Rectal smooth muscle tissue (tissue), 1 donor: ENCODE measurements around the gene BRD1.

Experiments
- H3K27ac ChIP-seq: one replicate; pipeline ENCODE4 v1.7.0; 2013; ENCODE audit warnings: low read depth, low read length, inconsistent platforms
- H3K27me3 ChIP-seq: one replicate; pipeline ENCODE4 v1.7.0; 2013; ENCODE audit warnings: low read length; ENCODE audit not compliant: control insufficient read depth, insufficient read depth
- H3K36me3 ChIP-seq: one replicate; pipeline ENCODE4 v1.7.0; 2013; ENCODE audit warnings: low read length; ENCODE audit not compliant: control insufficient read depth, insufficient read depth
- H3K4me1 ChIP-seq: one replicate; pipeline ENCODE4 v1.7.0; 2013; ENCODE audit warnings: low read length; ENCODE audit not compliant: control insufficient read depth, insufficient read depth
- H3K4me3 ChIP-seq: one replicate; pipeline ENCODE4 v1.7.0; 2013; ENCODE audit warnings: low read length
- H3K9ac ChIP-seq: one replicate; pipeline ENCODE4 v1.7.0; 2013; ENCODE audit warnings: low read length

The BRD1 gene

GRCh38 chr22:49850021-49850911 lies 22.6 kb upstream of the BRD1 start:
- Histone ChIP-seq H3K4me3 (peak overlapping the region; percentile 57), H3K4me1 (no peaks in the 10 kb centered on the region), H3K9ac (no peak overlapping the region), H3K36me3 (no peaks in the 10 kb centered on the region), H3K27me3 (peaks cover 16% of the 10 kb centered on the region), H3K27ac (no peak overlapping the region)

DNA sequence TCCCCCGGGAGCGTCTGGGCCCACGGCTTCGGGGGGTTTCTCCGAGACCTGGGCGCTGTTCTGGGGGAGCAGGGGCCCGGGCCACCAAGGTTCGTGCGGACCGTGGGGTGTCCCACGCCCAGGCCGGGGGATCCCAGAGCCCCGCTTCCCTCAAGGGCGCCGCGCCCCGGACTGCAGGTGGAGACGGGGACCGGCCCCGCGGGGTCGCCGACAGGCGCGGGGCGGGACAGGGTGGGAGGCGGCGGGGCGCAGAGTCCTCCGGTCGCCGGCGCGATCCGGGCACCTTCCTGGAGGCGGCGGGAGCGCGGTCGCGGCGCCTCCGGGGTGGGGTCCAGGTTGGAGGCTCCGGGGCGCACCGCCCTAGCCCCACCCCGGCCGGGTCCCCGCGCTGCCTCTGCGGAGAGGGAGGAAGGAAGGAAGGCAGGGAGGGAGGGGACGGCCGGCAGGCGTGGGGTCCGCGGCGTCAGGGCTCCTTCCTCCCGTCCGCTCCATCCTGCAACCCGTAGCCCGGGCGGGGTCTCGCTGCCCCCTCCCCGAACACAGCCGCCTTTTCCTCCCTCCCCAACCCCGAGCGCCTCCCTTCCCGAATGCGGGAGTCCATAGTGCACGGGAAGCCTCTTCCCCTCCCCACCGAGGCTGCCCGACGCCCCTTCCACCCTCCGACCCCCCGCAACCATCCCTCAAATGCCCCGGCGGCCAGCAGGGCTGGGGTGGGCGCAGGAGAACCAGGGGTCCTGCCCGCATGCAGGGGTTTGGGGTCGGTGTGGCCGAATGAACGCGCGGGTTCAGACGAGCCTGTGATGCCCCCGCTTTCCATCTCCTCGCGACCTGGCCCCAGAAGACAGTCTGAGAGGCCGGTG lies 21.7 kb upstream of the BRD1 start:
- Histone ChIP-seq H3K4me1 (no peaks in the 10 kb centered on the region), H3K36me3 (no peaks in the 10 kb centered on the region), H3K27me3 (peaks cover 16% of the 10 kb centered on the region), H3K27ac (no peak overlapping the region), H3K9ac (no peak overlapping the region), H3K4me3 (peak overlapping the region; percentile 57)

GRCh38 chr22:49848690-49849160 lies 21.1 kb upstream of the BRD1 start:
- H3K36me3 ChIP-seq, result no peaks in the 10 kb centered on the region
- H3K9ac ChIP-seq, result no peak overlapping the region
- peak overlapping the region; percentile 57 for H3K4me3 ChIP-seq
- H3K27ac ChIP-seq, result no peak overlapping the region
- H3K27me3 ChIP-seq, result peaks cover 16% of the 10 kb centered on the region
- no peaks in the 10 kb centered on the region for H3K4me1 ChIP-seq

- H3K4me1 ChIP-seq, result no peaks in the 10 kb centered on the region
- peaks cover 16% of the 10 kb centered on the region for H3K27me3 ChIP-seq
- H3K4me3 ChIP-seq, result peak overlapping the region; percentile 57
- no peaks in the 10 kb centered on the region for H3K36me3 ChIP-seq
- no peak overlapping the region for H3K27ac ChIP-seq
- H3K9ac ChIP-seq, result no peak overlapping the region
Observed at GRCh38 chr22:49847751-49848689, 20.3 kb upstream of the BRD1 start.

GRCh38 chr22:49845666-49846459 lies 18.2 kb upstream of the BRD1 start:
- H3K4me3 ChIP-seq, result no peak overlapping the region
- H3K27me3 ChIP-seq, result peaks cover 16% of the 10 kb centered on the region
- H3K36me3 ChIP-seq, result no peaks in the 10 kb centered on the region
- no peak overlapping the region for H3K27ac ChIP-seq
- no peaks in the 10 kb centered on the region for H3K4me1 ChIP-seq
- H3K9ac ChIP-seq, result no peak overlapping the region

GRCh38 chr22:49845241-49845640 lies 17.6 kb upstream of the BRD1 start:
- Histone ChIP-seq H3K4me1 (no peaks in the 10 kb centered on the region), H3K36me3 (no peaks in the 10 kb centered on the region), H3K4me3 (no peak overlapping the region), H3K27ac (no peak overlapping the region), H3K27me3 (peaks cover 14% of the 10 kb centered on the region), H3K9ac (no peak overlapping the region)

GRCh38 chr22:49838771-49839717 lies 11.4 kb upstream of the BRD1 start:
- Histone ChIP-seq H3K4me3 (no peak overlapping the region), H3K27me3 (no peaks in the 10 kb centered on the region), H3K9ac (no peak overlapping the region), H3K27ac (no peak overlapping the region), H3K36me3 (no peaks in the 10 kb centered on the region), H3K4me1 (no peaks in the 10 kb centered on the region)

DNA sequence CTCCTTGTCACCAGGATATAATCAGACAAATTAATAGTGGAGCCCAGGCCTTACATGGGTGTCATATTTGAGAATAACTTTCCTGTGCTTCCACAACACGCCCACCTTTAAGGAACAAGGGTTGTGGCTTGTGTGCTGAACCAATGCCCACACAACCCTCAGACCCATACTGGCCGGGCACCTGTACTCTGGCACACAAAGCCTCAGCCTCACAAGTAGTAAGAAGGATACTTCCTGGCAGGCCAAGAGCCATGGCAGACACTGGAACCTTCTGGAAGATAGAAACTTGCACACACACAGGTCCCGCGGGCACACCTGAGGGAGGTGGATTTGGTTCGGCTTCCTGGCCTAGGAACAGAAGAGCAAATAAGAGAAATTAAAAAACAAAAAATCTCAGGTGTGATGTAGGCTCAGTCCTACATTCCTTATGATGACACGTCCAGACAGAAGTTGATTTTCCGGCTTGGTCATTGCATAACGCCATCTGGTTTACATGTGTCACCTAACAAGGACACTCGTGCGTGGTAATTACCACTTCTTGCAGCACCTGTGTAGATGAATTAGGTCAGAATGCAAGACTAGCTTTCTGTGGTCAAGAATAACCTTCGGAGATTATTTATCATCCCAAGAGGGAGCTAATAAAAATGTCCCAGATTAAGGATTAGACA lies 5.8 kb upstream of the BRD1 start:
- no peak overlapping the region for H3K9ac ChIP-seq
- H3K4me3 ChIP-seq, result no peak overlapping the region

DNA sequence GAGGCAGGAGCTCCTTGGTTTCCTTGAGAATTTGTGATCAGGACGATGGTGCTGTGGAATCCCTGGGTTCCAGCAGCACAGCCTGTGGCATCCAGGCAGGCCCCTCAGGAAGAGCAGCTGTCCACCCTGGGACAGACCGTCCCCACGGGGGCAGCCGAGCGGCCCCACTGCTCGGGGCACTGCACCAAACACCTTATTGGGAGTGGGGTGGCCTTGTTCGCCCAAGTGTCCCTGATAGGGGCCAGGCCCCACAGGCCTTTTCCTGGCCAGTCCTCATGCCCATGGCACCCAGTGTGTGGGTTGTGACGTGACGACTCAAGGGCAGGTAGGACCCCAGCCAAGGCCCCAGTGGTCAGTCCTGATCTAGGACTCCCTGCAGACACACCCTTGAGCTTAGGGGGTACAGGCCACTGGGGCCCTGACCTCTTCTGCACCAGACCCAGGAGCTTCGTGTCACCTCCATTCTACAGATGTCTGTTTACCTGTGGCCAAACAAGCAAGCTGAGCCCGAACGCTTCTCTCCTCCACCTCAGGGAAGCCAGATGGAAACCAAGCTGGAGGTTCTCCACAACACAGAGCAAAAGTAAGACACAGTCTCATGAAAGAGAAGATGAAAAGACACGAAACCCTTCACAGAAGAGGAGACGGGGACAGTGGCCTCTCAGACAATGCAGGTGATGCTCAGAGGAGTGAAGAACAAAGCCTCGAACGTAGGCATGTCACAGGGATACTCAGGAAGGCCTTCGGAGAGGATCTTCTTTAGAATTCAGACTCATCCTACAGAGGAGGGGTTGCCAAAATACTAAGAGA lies 1.6 kb upstream of the BRD1 start:
- peaks cover 2% of the 10 kb centered on the region for H3K36me3 ChIP-seq
- H3K27ac ChIP-seq, result no peak overlapping the region
- H3K4me1 ChIP-seq, result peaks cover 14% of the 10 kb centered on the region
- no peaks in the 10 kb centered on the region for H3K27me3 ChIP-seq
- H3K9ac ChIP-seq, result no peak overlapping the region
- H3K4me3 ChIP-seq, result no peak overlapping the region

More for the DNA sequence above, 5.8 kb upstream of the BRD1 start:
- Histone ChIP-seq H3K36me3 (no peaks in the 10 kb centered on the region), H3K4me1 (no peaks in the 10 kb centered on the region), H3K27ac (no peak overlapping the region), H3K27me3 (no peaks in the 10 kb centered on the region)

GRCh38 chr22:49828599-49828965 lies 909 bp upstream of the BRD1 start:
- H3K4me1 ChIP-seq, result peaks cover 14% of the 10 kb centered on the region
- H3K4me3 ChIP-seq, result no peak overlapping the region
- H3K9ac ChIP-seq, result no peak overlapping the region
- H3K27me3 ChIP-seq, result no peaks in the 10 kb centered on the region
- peaks cover 5% of the 10 kb centered on the region for H3K36me3 ChIP-seq
- no peak overlapping the region for H3K27ac ChIP-seq
